T-cell (primary cell): ENCODE data around the gene CCDC33. TPM values are rescaled to one million over a fixed set of nuclear protein-coding genes. Genes with fewer than 3 reads are reported as not detected.
A peak's percentile ranks its signal among the peaks of the same experiment; 100 is the strongest.

Experiments
- ATAC-seq, 4 experiments: fragments of 200-7000 bp in 3 of 4; fragments of 150-1000 bp in 1 of 4; cut with Tn5 transposase; replicated peaks in 1 of 4; 1 replicate in 3 of 4; 2 replicates in 1 of 4; pipeline ENCODE4 v1.10.0; 2021; ENCODE audit warnings: moderate library complexity in 3 of 4, mild to moderate bottlenecking in 2 of 4, moderate number of reproducible peaks in 1 of 4
- CTCF ChIA-PET, 2 donors: fragments of 300-600 bp; sonication (Branson Sonifier 250); formaldehyde crosslinking; loops; one replicate each; lab custom pipeline; 2022; ENCODE audit warnings: antibody characterized with exemption in 2 of 2; lab: Charles Lee
- POLR2A ChIA-PET, 2 donors: fragments of 300-600 bp; sonication (Branson Sonifier 250); formaldehyde crosslinking; loops; one replicate each; lab custom pipeline; 2022; ENCODE audit warnings: antibody characterized with exemption in 2 of 2; lab: Charles Lee
- DNase-seq, 35 experiments: peaks; one replicate each; pipeline versions ENCODE4 v3.0.0 to v3.0.0-alpha.2; 2013 to 2023
- H3K27ac ChIP-seq: one replicate; pipeline ENCODE4 v1.5.1; 2013; ENCODE audit warnings: low read length
- H3K27me3 ChIP-seq, 2 experiments: replicated peaks in 1 of 2; 1 replicate in 1 of 2; 2 replicates in 1 of 2; pipeline versions ENCODE4 v1.6.1 to v1.7.0; 2013; ENCODE audit warnings: low read length in 1 of 2, mixed read lengths in 1 of 2; ENCODE audit not compliant: control insufficient read depth in 2 of 2, insufficient read depth in 2 of 2; ENCODE audit errors: extremely low read depth in 1 of 2
- H3K36me3 ChIP-seq, 2 donors: 1 replicate in 1 of 2; 2 replicates in 1 of 2; pipeline versions ENCODE4 v1.6.1 to v1.7.0; 2013; ENCODE audit warnings: low read length in 1 of 2; ENCODE audit not compliant: control insufficient read depth in 2 of 2, insufficient read depth in 1 of 2; ENCODE audit errors: extremely low read depth in 1 of 2
- H3K4me1 ChIP-seq, 2 experiments: 1 replicate in 1 of 2; 2 replicates in 1 of 2; pipeline versions ENCODE4 v1.6.1 to v1.7.0; 2013; ENCODE audit warnings: low read length in 2 of 2, mixed read lengths in 1 of 2; ENCODE audit not compliant: insufficient read depth in 2 of 2, control insufficient read depth in 1 of 2; ENCODE audit errors: extremely low read depth in 1 of 2
- H3K4me3 ChIP-seq, 2 donors: 1 replicate in 1 of 2; 2 replicates in 1 of 2; pipeline versions ENCODE4 v1.5.1 to v1.7.0; 2013; ENCODE audit warnings: mild to moderate bottlenecking in 2 of 2, low read length in 1 of 2, moderate library complexity in 1 of 2; ENCODE audit not compliant: control insufficient read depth in 1 of 2; ENCODE audit errors: extremely low read depth in 1 of 2
- H3K9me3 ChIP-seq: 2 replicates; pipeline ENCODE4 v1.7.0; 2013
- H3K27ac Mint-ChIP-seq, 2 donors: one replicate each; pipeline ENCODE4 v1.8.0; 2020 to 2021; ENCODE audit warnings: mild to moderate bottlenecking in 2 of 2, mixed read lengths in 2 of 2
- H3K27me3 Mint-ChIP-seq, 2 donors: one replicate each; pipeline ENCODE4 v1.8.0; 2021 to 2022; ENCODE audit warnings: mixed read lengths in 2 of 2
- H3K36me3 Mint-ChIP-seq: one replicate; pipeline ENCODE4 v1.8.0; 2021; ENCODE audit warnings: mixed read lengths
- H3K4me1 Mint-ChIP-seq, 3 donors: one replicate each; pipeline ENCODE4 v1.8.0; 2020 to 2022; ENCODE audit warnings: mixed read lengths in 3 of 3, mild to moderate bottlenecking in 1 of 3
- H3K4me3 Mint-ChIP-seq, 3 donors: one replicate each; pipeline ENCODE4 v1.8.0; 2020 to 2022; ENCODE audit warnings: mild to moderate bottlenecking in 3 of 3, mixed read lengths in 3 of 3, moderate library complexity in 3 of 3
- H3K9me3 Mint-ChIP-seq, 3 donors: one replicate each; pipeline ENCODE4 v1.8.0; 2020 to 2022; ENCODE audit warnings: mixed read lengths in 3 of 3
- WGBS: methylation state at CpG from one replicate; pipeline ENCODE4 v1.1.5; 2013; ENCODE audit warnings: missing lambda C conversion rate; ENCODE audit not compliant: insufficient coverage; 5-methylcytosine and 5-hydroxymethylcytosine counted together
- total RNA-seq, 35 experiments: library from RNA in 6 of 35; stranded (reverse) in 6 of 35; fragments of 120-200 nt in 1 of 35; gene quantifications; one replicate each; pipeline versions ENCODE4 v1.2.1 to v1.2.4 and lab custom pipeline; 2013 to 2026

Gene CCDC33
- total RNA-seq, 5 donors from 2014 or later (not counting 1 experiment from before 2014, with no cell fraction given), result not detected

DNA sequence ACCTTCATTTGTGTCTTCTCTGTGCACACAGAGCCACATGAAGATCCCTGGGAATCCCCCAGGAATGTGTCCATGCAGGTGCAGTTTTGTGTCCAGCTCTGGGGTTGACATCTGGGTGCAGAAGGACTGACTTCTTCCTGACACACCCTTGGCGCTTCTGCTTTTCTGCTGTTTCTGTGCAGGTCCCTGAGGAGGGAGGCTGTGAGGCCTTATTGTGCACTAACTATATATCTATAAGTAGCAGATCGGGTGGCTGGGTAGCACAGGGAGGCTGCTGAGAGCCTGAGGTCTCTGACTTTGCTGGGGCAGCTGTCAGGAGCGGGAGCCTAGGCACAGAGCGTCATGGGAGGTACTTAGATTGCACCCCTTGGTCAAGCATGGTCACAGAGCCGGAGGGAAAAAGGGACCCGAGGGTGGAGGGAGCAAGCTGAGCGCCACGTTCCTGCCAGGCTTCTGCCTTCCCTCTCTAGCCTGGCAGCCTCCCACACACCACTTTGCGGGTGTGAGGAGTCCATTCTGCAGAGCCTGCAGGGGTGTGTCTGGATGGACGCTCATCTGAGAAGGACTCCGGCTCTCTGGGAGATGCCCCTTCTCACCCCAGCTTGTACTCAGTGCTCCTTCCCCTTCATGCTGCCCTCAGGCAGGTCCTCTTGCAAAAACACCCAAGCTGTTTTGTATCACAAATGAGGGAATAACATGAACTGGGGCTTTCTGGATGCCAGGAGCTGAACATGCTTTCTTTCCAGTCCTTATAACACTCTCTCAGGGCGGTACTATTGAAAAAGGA lies 23.9 kb downstream of the CCDC33 start:
- WGBS, result 83% methylated on average over 5 of the region's 12 CpGs

DNA sequence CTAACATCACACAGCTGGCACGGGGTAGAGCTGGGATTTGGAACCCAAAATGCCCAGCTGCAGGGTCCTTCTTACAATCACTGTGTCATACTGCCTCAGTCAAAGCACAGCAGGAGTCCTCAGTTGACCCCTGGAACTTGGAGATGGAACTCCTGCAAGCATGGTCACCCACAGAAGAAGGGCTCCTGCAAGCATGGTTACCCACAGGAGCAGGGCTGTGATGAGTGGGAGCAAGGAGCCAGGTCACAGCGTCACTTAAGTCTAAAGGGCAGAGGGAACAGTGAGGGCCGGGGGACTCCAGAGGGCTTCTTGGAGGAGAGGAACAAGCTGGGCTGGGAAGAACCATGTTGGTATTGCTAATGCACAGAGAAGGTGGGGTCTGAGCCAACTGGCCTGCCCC lies 24.9 kb downstream of the CCDC33 start:
- H3K9me3 Mint-ChIP-seq, result no peaks in the 10 kb centered on the region
- Histone ChIP-seq H3K4me1 (no peaks in the 10 kb centered on the region), H3K9me3 (no peaks in the 10 kb centered on the region), H3K4me3 (no peak overlapping the region), H3K36me3 (no peaks in the 10 kb centered on the region), H3K27ac (no peak overlapping the region), H3K27me3 (peaks cover 0 to 50% of the 10 kb centered on the region in 2 experiments)
- DNase-seq (no peak), ATAC-seq (no peak)
- H3K36me3 Mint-ChIP-seq, result no peaks in the 10 kb centered on the region
- peaks cover 10 to 59% of the 10 kb centered on the region in 2 donors for H3K27me3 Mint-ChIP-seq
- WGBS, result 72% methylated on average over 3 of the region's 3 CpGs
- POLR2A ChIA-PET, result no interaction called here
- H3K4me3 Mint-ChIP-seq, result no peak overlapping the region
- CTCF ChIA-PET, result no interaction called here
- H3K27ac Mint-ChIP-seq, result no peak overlapping the region
- H3K4me1 Mint-ChIP-seq, result no peaks in the 10 kb centered on the region

More for the DNA sequence above, 23.9 kb downstream of the CCDC33 start:
- H3K27me3 ChIP-seq, result peaks cover 0 to 54% of the 10 kb centered on the region in 2 experiments
- H3K36me3 ChIP-seq, result no peaks in the 10 kb centered on the region
- H3K27ac Mint-ChIP-seq, result no peak overlapping the region
- no peaks in the 10 kb centered on the region for H3K4me1 Mint-ChIP-seq
- no peak overlapping the region for H3K4me3 Mint-ChIP-seq
- no peaks in the 10 kb centered on the region for H3K9me3 Mint-ChIP-seq
- H3K9me3 ChIP-seq, result no peaks in the 10 kb centered on the region
- ATAC-seq (no peak), DNase-seq (no peak)
- H3K27me3 Mint-ChIP-seq, result peaks cover 7 to 54% of the 10 kb centered on the region in 2 donors
- no peaks in the 10 kb centered on the region for H3K36me3 Mint-ChIP-seq
- no peak overlapping the region for H3K4me3 ChIP-seq
- ChIA-PET CTCF (no interaction called here), POLR2A (no interaction called here)
- H3K27ac ChIP-seq, result no peak overlapping the region
- no peaks in the 10 kb centered on the region for H3K4me1 ChIP-seq

DNA sequence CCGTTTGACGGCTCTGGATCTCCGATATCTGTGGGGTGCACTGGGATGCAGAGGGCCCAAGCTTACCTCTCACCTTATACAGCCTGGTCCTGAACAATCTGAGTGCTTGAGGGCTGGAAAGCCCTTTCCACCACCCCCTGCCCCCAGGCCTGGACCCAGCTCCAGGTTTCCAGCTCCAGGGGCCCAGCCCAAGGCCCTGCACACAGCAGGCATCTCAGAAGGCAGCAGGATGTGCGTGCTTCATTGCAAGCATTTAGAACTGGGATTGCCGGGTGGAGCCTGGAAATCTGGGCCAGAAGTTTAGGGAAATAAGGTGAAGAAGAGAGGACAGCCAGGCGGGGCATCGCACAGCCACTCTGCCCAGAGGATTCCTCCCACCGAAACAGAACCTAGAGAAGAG lies 25.6 kb downstream of the CCDC33 start:
- no peaks in the 10 kb centered on the region for H3K4me1 Mint-ChIP-seq
- Histone ChIP-seq H3K36me3 (no peaks in the 10 kb centered on the region), H3K27me3 (peaks cover 0 to 48% of the 10 kb centered on the region in 2 experiments), H3K27ac (no peak overlapping the region), H3K9me3 (no peaks in the 10 kb centered on the region), H3K4me1 (no peaks in the 10 kb centered on the region), H3K4me3 (no peak overlapping the region)
- no peak for DNase-seq
- H3K9me3 Mint-ChIP-seq, result no peaks in the 10 kb centered on the region
- H3K27me3 Mint-ChIP-seq, result peaks cover 10 to 65% of the 10 kb centered on the region in 2 donors
- H3K27ac Mint-ChIP-seq, result no peak overlapping the region
- WGBS, result 87% methylated on average over 5 of the region's 8 CpGs
- CTCF ChIA-PET, result no interaction called here
- H3K4me3 Mint-ChIP-seq, result no peak overlapping the region
- POLR2A ChIA-PET, result no interaction called here
- ATAC-seq, result no peak
- no peaks in the 10 kb centered on the region for H3K36me3 Mint-ChIP-seq

GRCh38 chr15:74262151-74262550 lies 26.0 kb downstream of the CCDC33 start:
- no peak overlapping the region for H3K4me3 Mint-ChIP-seq
- CTCF ChIA-PET, result no interaction called here
- peaks cover 10 to 63% of the 10 kb centered on the region in 2 donors for H3K27me3 Mint-ChIP-seq

GRCh38 chr15:74262625-74263024 lies 26.5 kb downstream of the CCDC33 start:
- Mint-ChIP-seq H3K36me3 (no peaks in the 10 kb centered on the region), H3K27me3 (peaks cover 10 to 66% of the 10 kb centered on the region in 2 donors), H3K27ac (no peak overlapping the region), H3K4me3 (no peak overlapping the region), H3K4me1 (no peaks in the 10 kb centered on the region), H3K9me3 (no peaks in the 10 kb centered on the region)
- Histone ChIP-seq H3K27ac (no peak overlapping the region), H3K36me3 (no peaks in the 10 kb centered on the region), H3K4me1 (no peaks in the 10 kb centered on the region), H3K9me3 (no peaks in the 10 kb centered on the region), H3K4me3 (no peak overlapping the region), H3K27me3 (peaks cover 0 to 44% of the 10 kb centered on the region in 2 experiments)
- DNase-seq (no peak), ATAC-seq (no peak)
- POLR2A ChIA-PET, result no interaction called here
- WGBS, result 52% methylated on average over 3 of the region's 5 CpGs
- CTCF ChIA-PET, result interaction anchor here in 1 of 2 donors (0.7 kb wide), 1 partner anchor 644 kb away, joined by 3 read pairs; no protein-coding TSS in a partner anchor

More at GRCh38 chr15:74262151-74262550, 26.0 kb downstream of the CCDC33 start:
- POLR2A ChIA-PET, result no interaction called here
- Mint-ChIP-seq H3K9me3 (no peaks in the 10 kb centered on the region), H3K36me3 (no peaks in the 10 kb centered on the region), H3K4me1 (no peaks in the 10 kb centered on the region), H3K27ac (no peak overlapping the region)
- H3K4me3 ChIP-seq, result no peak overlapping the region
- no peaks in the 10 kb centered on the region for H3K9me3 ChIP-seq
- ATAC-seq, result no peak
- no peaks in the 10 kb centered on the region for H3K36me3 ChIP-seq
- no peak overlapping the region for H3K27ac ChIP-seq
- no peak for DNase-seq
- H3K27me3 ChIP-seq, result peaks cover 0 to 47% of the 10 kb centered on the region in 2 experiments
- no peaks in the 10 kb centered on the region for H3K4me1 ChIP-seq
- WGBS, result 100% methylated on average over 1 of the region's 2 CpGs

GRCh38 chr15:74263466-74263865 lies 27.3 kb downstream of the CCDC33 start:
- Mint-ChIP-seq H3K27me3 (peaks cover 15 to 65% of the 10 kb centered on the region in 2 donors), H3K4me1 (no peaks in the 10 kb centered on the region), H3K4me3 (no peak overlapping the region), H3K9me3 (no peaks in the 10 kb centered on the region), H3K36me3 (no peaks in the 10 kb centered on the region), H3K27ac (peak overlapping the region in 1 of 2 donors; percentile 5)
- Histone ChIP-seq H3K9me3 (no peaks in the 10 kb centered on the region), H3K27me3 (peaks cover 0 to 37% of the 10 kb centered on the region in 2 experiments), H3K36me3 (no peaks in the 10 kb centered on the region), H3K27ac (no peak overlapping the region), H3K4me1 (no peaks in the 10 kb centered on the region), H3K4me3 (no peak overlapping the region)
- no peak for DNase-seq
- WGBS, result 63% methylated on average over 5 of the region's 5 CpGs
- CTCF ChIA-PET, result no interaction called here
- no peak for ATAC-seq
- POLR2A ChIA-PET, result no interaction called here
